ENCODE data around the gene HYAL1.
"Not testable (repeated sequence)": the region's sequence is repeated elsewhere in the genome, so short reads cannot be mapped to it uniquely, and the experiment has no call there.

Gene HYAL1

DNA sequence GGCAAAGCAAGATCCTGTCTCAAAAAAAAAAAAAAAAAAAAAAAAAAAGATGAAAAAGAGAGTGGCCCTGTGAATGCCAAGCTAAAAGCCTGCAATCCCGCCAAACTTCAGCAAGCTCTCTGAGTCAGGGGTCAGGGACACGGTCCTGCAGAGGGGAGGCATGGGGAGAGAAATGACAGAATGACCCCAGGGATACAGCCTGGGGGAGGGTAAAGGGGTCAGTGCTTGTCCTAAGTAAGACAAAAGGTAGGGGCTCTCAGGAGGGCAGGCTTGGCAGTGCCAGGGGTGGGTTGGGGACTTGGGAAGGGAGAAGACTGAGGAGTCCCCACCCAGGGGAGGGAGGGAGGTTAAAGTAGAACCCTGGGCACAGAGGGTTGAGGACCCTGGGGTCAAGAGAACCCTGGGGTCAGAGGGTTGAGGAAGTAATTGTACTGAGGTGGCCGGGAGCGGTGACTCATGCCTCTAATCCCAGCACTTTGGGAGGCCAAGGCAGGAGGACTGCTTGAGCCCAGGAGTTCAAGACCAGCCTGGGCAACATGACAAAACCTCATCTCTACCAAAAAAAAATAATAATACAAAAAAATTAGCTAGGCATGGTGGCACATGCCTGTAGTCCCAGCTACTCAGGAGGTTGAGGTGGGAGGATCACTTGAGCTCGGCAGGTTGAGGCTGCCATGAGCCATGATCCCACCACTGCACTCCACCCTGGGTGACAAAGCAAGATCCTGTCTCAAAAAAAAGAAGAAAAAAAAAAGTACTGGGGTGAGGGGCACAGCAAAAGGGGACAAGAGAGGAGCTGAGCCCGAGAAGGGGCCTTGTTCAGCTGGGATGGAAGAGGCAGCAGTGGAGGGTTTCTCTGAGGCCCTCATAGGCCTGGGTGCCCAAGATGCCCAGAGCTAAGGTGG lies 39.6 kb downstream of the HYAL1 start:
- peak overlapping the region; percentile 35 for H2AFZ ChIP-seq (ENCODE audit: insufficient read depth, low read length, poor library complexity)
- H3K4me3 ChIP-seq (ENCODE audit: low read depth, low read length), result no peak overlapping the region
- H3K4me2 ChIP-seq (ENCODE audit: low read length), result peak overlapping the region; percentile 44
- H3K14ac ChIP-seq (ENCODE audit: low read length), result peak overlapping the region; percentile 96
- peak overlapping the region; percentile 95 for H2BK12ac ChIP-seq (ENCODE audit: low read length)
- H3K79me1 ChIP-seq (ENCODE audit: low read length), result peaks cover 43% of the 10 kb centered on the region
- H3K79me2 ChIP-seq (ENCODE audit: control insufficient read depth, insufficient read depth, low read length, poor library complexity), result peaks cover 14% of the 10 kb centered on the region
- H2BK5ac ChIP-seq (ENCODE audit: low read depth, low read length, poor library complexity), result peak overlapping the region; percentile 91
- H3K4ac ChIP-seq (ENCODE audit: low read depth, low read length), result peak overlapping the region; percentile 61
- peak in 1 of 2 donors; percentile 21 for DNase-seq
- peak overlapping the region; percentile 94 for H2AK5ac ChIP-seq (ENCODE audit: low read length)
- H3K36me3 ChIP-seq (ENCODE audit: control insufficient read depth in 1 of 2, insufficient read depth in 2 of 2, low read length in 2 of 2), result peaks cover 3 to 5% of the 10 kb centered on the region in 2 experiments
- peak overlapping the region; percentile 20 for H3K9ac ChIP-seq (ENCODE audit: low read length)
- peaks cover 39 to 44% of the 10 kb centered on the region in 2 experiments for H3K4me1 ChIP-seq (ENCODE audit: control insufficient read depth in 1 of 2, insufficient read depth in 2 of 2, low read length in 2 of 2)
- WGBS (ENCODE audit: extremely low coverage, insufficient coverage, insufficient read length), result no CpG with 5 or more reads among the region's 6 CpGs
- peak overlapping the region; percentile 97 for H4K91ac ChIP-seq (ENCODE audit: low read depth, low read length)
- H3K9me3 ChIP-seq (ENCODE audit: insufficient read depth, low read depth, low read length), result no peaks in the 10 kb centered on the region
- H4K12ac ChIP-seq (ENCODE audit: low read depth, low read length), result peak overlapping the region; percentile 51
- no peak overlapping the region for H3K23ac ChIP-seq (ENCODE audit: low read length)
- H4K8ac ChIP-seq (ENCODE audit: low read depth, low read length), result peak overlapping the region; percentile 87
- H3K27ac ChIP-seq (ENCODE audit: low read depth, low read length), result peak overlapping the region; percentile 93
- H3K27me3 ChIP-seq (ENCODE audit: insufficient read depth, low read length), result no peaks in the 10 kb centered on the region
- peak overlapping the region; percentile 96 for H2BK120ac ChIP-seq (ENCODE audit: insufficient read depth, low read length, poor library complexity)
- peak overlapping the region; percentile 88 for H3K18ac ChIP-seq (ENCODE audit: low read length)

DNA sequence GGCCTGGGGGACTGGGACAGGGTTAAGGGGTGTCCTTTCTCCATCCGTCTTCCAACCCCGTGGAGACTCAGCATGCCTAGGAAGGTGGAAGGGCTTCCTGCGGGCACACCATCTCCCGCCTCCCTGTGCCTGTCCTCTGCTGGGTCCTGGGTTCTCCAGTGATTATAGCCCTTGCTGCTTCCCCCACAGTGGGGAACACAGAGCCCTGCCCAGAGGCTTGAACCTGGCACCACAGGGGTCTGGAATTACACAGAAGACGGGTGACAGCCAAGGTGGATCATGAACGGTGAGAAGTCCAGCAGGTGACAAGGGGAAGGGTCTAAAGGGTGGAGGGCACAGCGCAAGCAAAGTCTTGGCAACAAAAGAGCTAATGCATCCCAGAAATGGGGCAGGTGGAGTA lies 40.6 kb downstream of the HYAL1 start:
- WGBS (ENCODE audit: extremely low coverage, insufficient coverage, insufficient read length), result no CpG with 5 or more reads among the region's 7 CpGs
- Histone ChIP-seq H4K91ac (ENCODE audit: low read depth, low read length) (peak overlapping the region; percentile 41), H2AK5ac (ENCODE audit: low read length) (peak overlapping the region; percentile 6), H3K18ac (ENCODE audit: low read length) (peak overlapping the region; percentile 25), H3K4me1 (ENCODE audit: control insufficient read depth in 1 of 2, insufficient read depth in 2 of 2, low read length in 2 of 2) (peaks cover 38 to 44% of the 10 kb centered on the region in 2 experiments), H3K27ac (ENCODE audit: low read depth, low read length) (no peak overlapping the region), H4K8ac (ENCODE audit: low read depth, low read length) (no peak overlapping the region), H3K9me3 (ENCODE audit: insufficient read depth, low read depth, low read length) (no peaks in the 10 kb centered on the region), H3K4me3 (ENCODE audit: low read depth, low read length) (no peak overlapping the region), H3K4me2 (ENCODE audit: low read length) (no peak overlapping the region), H4K12ac (ENCODE audit: low read depth, low read length) (no peak overlapping the region), H2AFZ (ENCODE audit: insufficient read depth, low read length, poor library complexity) (no peak overlapping the region), H3K79me2 (ENCODE audit: control insufficient read depth, insufficient read depth, low read length, poor library complexity) (peaks cover 14% of the 10 kb centered on the region), H2BK12ac (ENCODE audit: low read length) (peak overlapping the region; percentile 66), H3K14ac (ENCODE audit: low read length) (peak overlapping the region; percentile 40), H3K27me3 (ENCODE audit: insufficient read depth, low read length) (no peaks in the 10 kb centered on the region), H3K4ac (ENCODE audit: low read depth, low read length) (no peak overlapping the region), H3K23ac (ENCODE audit: low read length) (no peak overlapping the region), H2BK5ac (ENCODE audit: low read depth, low read length, poor library complexity) (no peak overlapping the region), H2BK120ac (ENCODE audit: insufficient read depth, low read length, poor library complexity) (no peak overlapping the region), H3K79me1 (ENCODE audit: low read length) (peaks cover 43% of the 10 kb centered on the region), H3K9ac (ENCODE audit: low read length) (no peak overlapping the region), H3K36me3 (ENCODE audit: control insufficient read depth in 1 of 2, insufficient read depth in 2 of 2, low read length in 2 of 2) (peaks cover 12 to 13% of the 10 kb centered on the region in 2 experiments)
- DNase-seq, result no peak

- not testable (repeated sequence) for H3K27ac ChIP-seq (ENCODE audit: low read depth, low read length); H3K23ac ChIP-seq (ENCODE audit: low read length); H3K4ac ChIP-seq (ENCODE audit: low read depth, low read length); H3K4me2 ChIP-seq (ENCODE audit: low read length); H3K27me3 ChIP-seq (ENCODE audit: insufficient read depth, low read length); DNase-seq; H2BK5ac ChIP-seq (ENCODE audit: low read depth, low read length, poor library complexity); H4K8ac ChIP-seq (ENCODE audit: low read depth, low read length); H3K4me3 ChIP-seq (ENCODE audit: low read depth, low read length); H3K18ac ChIP-seq (ENCODE audit: low read length); H3K14ac ChIP-seq (ENCODE audit: low read length); H2BK120ac ChIP-seq (ENCODE audit: insufficient read depth, low read length, poor library complexity); H2AFZ ChIP-seq (ENCODE audit: insufficient read depth, low read length, poor library complexity); H4K12ac ChIP-seq (ENCODE audit: low read depth, low read length); H3K9ac ChIP-seq (ENCODE audit: low read length); H3K9me3 ChIP-seq (ENCODE audit: insufficient read depth, low read depth, low read length)
- Histone ChIP-seq H3K79me2 (ENCODE audit: control insufficient read depth, insufficient read depth, low read length, poor library complexity) (peaks cover 14% of the 10 kb centered on the region), H4K91ac (ENCODE audit: low read depth, low read length) (peak overlapping the region; percentile 22), H3K79me1 (ENCODE audit: low read length) (peaks cover 42% of the 10 kb centered on the region), H2BK12ac (ENCODE audit: low read length) (peak overlapping the region; percentile 34), H2AK5ac (ENCODE audit: low read length) (peak overlapping the region; percentile 6), H3K36me3 (ENCODE audit: control insufficient read depth in 1 of 2, insufficient read depth in 2 of 2, low read length in 2 of 2) (peaks cover 17 to 18% of the 10 kb centered on the region in 2 experiments), H3K4me1 (ENCODE audit: control insufficient read depth in 1 of 2, insufficient read depth in 2 of 2, low read length in 2 of 2) (peaks cover 38 to 43% of the 10 kb centered on the region in 2 experiments)
- no CpG with 5 or more reads among the region's 4 CpGs for WGBS (ENCODE audit: extremely low coverage, insufficient coverage, insufficient read length)
Measured at GRCh38 chr3:50262200-50262599, 41.2 kb downstream of the HYAL1 start.

DNA sequence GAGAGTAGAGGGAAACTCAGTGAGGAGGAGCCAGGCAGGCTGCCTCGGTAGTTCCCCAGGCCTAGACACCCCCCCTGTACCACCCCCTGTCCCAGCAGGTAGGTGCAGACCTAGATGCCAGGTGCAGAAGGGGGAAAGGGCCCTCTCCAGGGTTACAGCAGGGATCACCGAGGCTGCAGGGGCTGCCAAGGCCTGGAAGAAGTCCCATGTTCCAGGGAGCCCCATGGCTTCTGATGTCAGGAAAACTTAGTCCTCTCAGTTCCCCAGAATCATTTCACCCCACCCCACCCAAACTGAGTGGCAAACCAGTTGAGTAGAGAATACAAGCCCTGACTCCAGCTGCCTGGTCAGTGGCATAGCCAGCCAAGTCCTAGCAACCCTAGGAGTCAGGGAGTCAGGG lies 41.9 kb downstream of the HYAL1 start:
- H3K14ac ChIP-seq (ENCODE audit: low read length), result peak overlapping the region; percentile 33
- peaks cover 14% of the 10 kb centered on the region for H3K79me2 ChIP-seq (ENCODE audit: control insufficient read depth, insufficient read depth, low read length, poor library complexity)
- no peak overlapping the region for H3K4me2 ChIP-seq (ENCODE audit: low read length)
- H2BK12ac ChIP-seq (ENCODE audit: low read length), result peak overlapping the region; percentile 42
- peak overlapping the region; percentile 95 for H4K91ac ChIP-seq (ENCODE audit: low read depth, low read length)
- H3K18ac ChIP-seq (ENCODE audit: low read length), result no peak overlapping the region
- H3K9ac ChIP-seq (ENCODE audit: low read length), result no peak overlapping the region
- no peak overlapping the region for H2BK5ac ChIP-seq (ENCODE audit: low read depth, low read length, poor library complexity)
- no peaks in the 10 kb centered on the region for H3K9me3 ChIP-seq (ENCODE audit: insufficient read depth, low read depth, low read length)
- H3K27me3 ChIP-seq (ENCODE audit: insufficient read depth, low read length), result no peaks in the 10 kb centered on the region
- H3K4ac ChIP-seq (ENCODE audit: low read depth, low read length), result no peak overlapping the region
- no peak overlapping the region for H3K23ac ChIP-seq (ENCODE audit: low read length)
- no peak for DNase-seq
- peak overlapping the region; percentile 35 for H2BK120ac ChIP-seq (ENCODE audit: insufficient read depth, low read length, poor library complexity)
- H4K8ac ChIP-seq (ENCODE audit: low read depth, low read length), result no peak overlapping the region
- no peak overlapping the region for H2AFZ ChIP-seq (ENCODE audit: insufficient read depth, low read length, poor library complexity)
- peak overlapping the region; percentile 73 for H2AK5ac ChIP-seq (ENCODE audit: low read length)
- H3K79me1 ChIP-seq (ENCODE audit: low read length), result peaks cover 40% of the 10 kb centered on the region
- H3K4me3 ChIP-seq (ENCODE audit: low read depth, low read length), result no peak overlapping the region
- H4K12ac ChIP-seq (ENCODE audit: low read depth, low read length), result peak overlapping the region; percentile 19
- H3K4me1 ChIP-seq (ENCODE audit: control insufficient read depth in 1 of 2, insufficient read depth in 2 of 2, low read length in 2 of 2), result peaks cover 38 to 41% of the 10 kb centered on the region in 2 experiments
- peaks cover 24 to 25% of the 10 kb centered on the region in 2 experiments for H3K36me3 ChIP-seq (ENCODE audit: control insufficient read depth in 1 of 2, insufficient read depth in 2 of 2, low read length in 2 of 2)
- WGBS (ENCODE audit: extremely low coverage, insufficient coverage, insufficient read length), result no CpG with 5 or more reads among the region's 2 CpGs
- H3K27ac ChIP-seq (ENCODE audit: low read depth, low read length), result no peak overlapping the region

Data from trophoblast cell (in vitro differentiated cells and primary cell).